ENCODE measurements around the gene LDLRAD4.
"Not testable (repeated sequence)": the region's sequence is repeated elsewhere in the genome, so short reads cannot be mapped to it uniquely, and the experiment has no call there.

LDLRAD4 gene

GRCh38 chr18:13658436-13659204 is 440.1 kb downstream of the LDLRAD4 start:
- DNase-seq: no peak

- no peak for DNase-seq
Observed at GRCh38 chr18:13660510-13660909, 441.9 kb downstream of the LDLRAD4 start.

GRCh38 chr18:13661051-13661778 is 442.7 kb downstream of the LDLRAD4 start:
- no peak for DNase-seq

- DNase-seq: no peak
Observed at GRCh38 chr18:13661779-13662256, 443.3 kb downstream of the LDLRAD4 start.

GRCh38 chr18:13672657-13673056 is 454.1 kb downstream of the LDLRAD4 start:
- no peak for DNase-seq

- DNase-seq: no peak
Observed at GRCh38 chr18:13676471-13676870, 457.9 kb downstream of the LDLRAD4 start.

GRCh38 chr18:13677350-13677749 is 458.8 kb downstream of the LDLRAD4 start:
- peak; percentile 56 for DNase-seq

GRCh38 chr18:13680612-13681011 is 462.1 kb downstream of the LDLRAD4 start:
- peak; percentile 48 for DNase-seq

GRCh38 chr18:13681701-13682100 is 463.1 kb downstream of the LDLRAD4 start:
- DNase-seq: no peak

GRCh38 chr18:13684546-13684945 is 466.0 kb downstream of the LDLRAD4 start:
- DNase-seq: no peak

- no peak for DNase-seq
Observed at GRCh38 chr18:13688191-13689136, 469.9 kb downstream of the LDLRAD4 start.

GRCh38 chr18:13690060-13690459 is 471.5 kb downstream of the LDLRAD4 start:
- not testable (repeated sequence) for DNase-seq

GRCh38 chr18:13695337-13695736 is 476.8 kb downstream of the LDLRAD4 start:
- DNase-seq: not testable (repeated sequence)

GRCh38 chr18:13696961-13697360 is 478.4 kb downstream of the LDLRAD4 start:
- DNase-seq: no peak

- DNase-seq: no peak
Observed at GRCh38 chr18:13700153-13700552, 481.6 kb downstream of the LDLRAD4 start.

All from hematopoietic multipotent progenitor cell treated with erythropoietin and hydrocortisone succinate and interleukin-3 and kit ligand, for 8 days (in vitro differentiated cells).